ENCODE data around the gene RAP2C. TPM values are rescaled to one million over a fixed set of nuclear protein-coding genes. Genes with fewer than 3 reads are reported as not detected.
A peak's percentile ranks its signal among the peaks of the same experiment; 100 is the strongest.

RAP2C gene
- 10 to 100 TPM; 12.3 to 14.3 TPM for total RNA-seq

GRCh38 chrX:132219343-132219768, at the start of gene RAP2C:
TSS of gene RAP2C (minus strand) at chrX:132219447. CDS start at chrX:132217268, 2,179 bp downstream.
- H3K27ac ChIP-seq, result peak within 1 kb of the TSS; percentile 64 to 95
- no peaks in the 10 kb centered on the region for H3K27me3 ChIP-seq (replicated peaks; ENCODE audit: insufficient read depth)
- H3K9me3 ChIP-seq, result no peaks in the 10 kb centered on the region
- H3K4me1 ChIP-seq (ENCODE audit: control insufficient read depth in 1 of 2, low read depth in 2 of 2), result peaks cover 10 to 13% of the 10 kb centered on the region in 2 donors
- peak; percentile 35 for TF ChIP-seq CTCF (IDR thresholded peaks at IDR 0.05)
- H3K4me3 ChIP-seq, result peak within 1 kb of the TSS; percentile 81
- DNase-seq (ENCODE audit: low spot score) (peak; percentile 27), ATAC-seq (ENCODE audit: insufficient number of reproducible peaks, low FRiP score, low read depth) (peak; percentile 39)
- no peaks in the 10 kb centered on the region for H3K36me3 ChIP-seq

DNA sequence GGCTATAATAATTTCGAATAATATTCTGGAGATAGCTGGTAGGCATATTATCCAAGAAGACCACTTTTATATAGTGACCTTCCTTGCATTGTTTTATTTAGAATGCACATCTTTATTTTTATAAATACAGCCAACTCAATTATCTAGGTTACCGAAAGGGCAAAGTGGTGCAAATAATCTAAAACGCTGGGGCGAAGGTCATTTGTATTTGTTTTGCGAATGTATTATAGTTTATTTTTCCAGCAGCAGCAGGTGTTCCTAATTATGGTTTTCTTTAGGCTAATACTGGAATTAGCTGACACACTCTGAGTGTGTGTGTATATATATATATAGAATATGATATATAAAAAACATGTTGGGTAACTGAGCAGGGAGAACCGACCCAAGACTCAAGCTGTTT, 48.1 kb upstream of the RAP2C start:
- no peak overlapping the region for H3K27ac ChIP-seq
- no peak for ATAC-seq (ENCODE audit: insufficient number of reproducible peaks, low FRiP score, low read depth)
- H3K9me3 ChIP-seq, result no peaks in the 10 kb centered on the region
- no peak for DNase-seq (ENCODE audit: low spot score)
- no peak for TF ChIP-seq CTCF (IDR thresholded peaks at IDR 0.05)
- H3K4me3 ChIP-seq, result no peak overlapping the region
- H3K4me1 ChIP-seq (ENCODE audit: control insufficient read depth in 1 of 2, low read depth in 2 of 2), result no peaks in the 10 kb centered on the region
- no peaks in the 10 kb centered on the region for H3K36me3 ChIP-seq
- H3K27me3 ChIP-seq (replicated peaks; ENCODE audit: insufficient read depth), result no peaks in the 10 kb centered on the region

DNA sequence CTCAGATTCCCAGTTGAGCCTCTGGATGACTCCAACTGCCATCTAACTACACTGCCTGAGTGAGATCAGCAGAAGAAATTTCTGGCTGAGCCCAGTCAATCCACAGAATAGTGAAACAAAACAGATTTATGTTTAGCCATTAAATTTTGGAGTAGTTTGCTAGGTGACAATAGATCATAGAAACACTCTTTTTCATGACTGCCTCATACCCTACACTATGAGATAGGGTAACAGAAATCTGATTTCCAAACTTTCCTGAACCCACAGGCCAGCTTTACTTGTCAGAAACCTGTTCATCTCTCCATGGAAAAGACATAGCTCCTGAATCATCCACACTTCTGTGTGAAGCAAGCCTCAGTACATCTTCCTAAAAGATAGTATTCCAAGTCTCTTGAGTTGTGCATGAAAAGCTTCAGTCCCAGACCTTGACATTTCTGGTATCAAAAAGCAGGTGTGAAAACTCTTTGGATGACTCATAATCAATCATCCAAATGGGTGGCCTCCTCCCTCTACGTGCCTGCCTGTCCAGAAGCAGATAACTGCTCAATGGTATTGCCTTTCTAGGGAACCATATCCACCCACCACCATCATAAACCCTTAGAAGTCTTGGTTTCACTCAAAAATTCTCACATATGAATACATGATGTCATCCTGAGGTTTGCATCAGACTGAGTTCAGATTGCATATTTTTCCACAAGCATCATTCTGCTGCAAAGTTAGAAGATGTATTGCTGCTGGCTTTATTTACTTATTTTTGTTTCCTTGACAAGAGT, 47.5 kb upstream of the RAP2C start:
- Histone ChIP-seq H3K27ac (no peak overlapping the region), H3K27me3 (replicated peaks; ENCODE audit: insufficient read depth) (no peaks in the 10 kb centered on the region), H3K4me3 (no peak overlapping the region), H3K4me1 (ENCODE audit: control insufficient read depth in 1 of 2, low read depth in 2 of 2) (no peaks in the 10 kb centered on the region), H3K36me3 (no peaks in the 10 kb centered on the region), H3K9me3 (no peaks in the 10 kb centered on the region)
- DNase-seq (ENCODE audit: low spot score) (no peak), ATAC-seq (ENCODE audit: insufficient number of reproducible peaks, low FRiP score, low read depth) (no peak)
- no peak for TF ChIP-seq CTCF (IDR thresholded peaks at IDR 0.05)

- TF ChIP-seq CTCF (IDR thresholded peaks at IDR 0.05), result no peak
- ATAC-seq (ENCODE audit: insufficient number of reproducible peaks, low FRiP score, low read depth), result no peak
Measured at GRCh38 chrX:132263127-132263526, 43.9 kb upstream of the RAP2C start.

DNA sequence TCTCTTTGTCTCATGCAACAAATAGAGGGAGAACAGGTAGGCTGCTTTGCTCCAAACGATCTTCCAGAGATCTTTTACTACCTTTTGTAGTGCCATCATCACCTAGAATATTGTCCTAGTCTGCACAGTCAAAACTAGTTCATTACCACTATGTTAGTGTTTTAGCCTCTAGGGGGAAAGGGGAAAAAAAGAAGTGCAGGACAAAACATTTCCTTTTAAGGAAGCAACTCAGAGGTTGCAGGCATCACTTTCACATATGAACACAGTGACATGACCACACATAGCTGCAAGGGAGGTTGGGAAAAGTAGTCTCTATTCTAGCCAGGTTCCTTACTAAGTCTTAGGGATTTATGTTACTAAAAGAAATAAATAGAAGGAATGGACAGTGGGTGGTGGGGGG, 39.3 kb upstream of the RAP2C start:
- H3K27me3 ChIP-seq (replicated peaks; ENCODE audit: insufficient read depth), result no peaks in the 10 kb centered on the region
- no peak overlapping the region for H3K27ac ChIP-seq
- no peak for TF ChIP-seq CTCF (IDR thresholded peaks at IDR 0.05)
- ATAC-seq (ENCODE audit: insufficient number of reproducible peaks, low FRiP score, low read depth), result no peak
- no peaks in the 10 kb centered on the region for H3K36me3 ChIP-seq
- DNase-seq (ENCODE audit: low spot score), result no peak
- no peaks in the 10 kb centered on the region for H3K9me3 ChIP-seq
- no peak overlapping the region for H3K4me3 ChIP-seq
- H3K4me1 ChIP-seq (ENCODE audit: control insufficient read depth in 1 of 2, low read depth in 2 of 2), result no peaks in the 10 kb centered on the region

More at GRCh38 chrX:132263127-132263526, 43.9 kb upstream of the RAP2C start:
- no peaks in the 10 kb centered on the region for H3K36me3 ChIP-seq
- no peak for DNase-seq (ENCODE audit: low spot score)
- H3K27me3 ChIP-seq (replicated peaks; ENCODE audit: insufficient read depth), result no peaks in the 10 kb centered on the region
- H3K27ac ChIP-seq, result no peak overlapping the region
- H3K4me1 ChIP-seq (ENCODE audit: control insufficient read depth in 1 of 2, low read depth in 2 of 2), result no peaks in the 10 kb centered on the region
- H3K4me3 ChIP-seq, result no peak overlapping the region
- no peaks in the 10 kb centered on the region for H3K9me3 ChIP-seq
